ENCODE results near the gene CXXC4. TPM values are rescaled to one million over a fixed set of nuclear protein-coding genes. Genes with fewer than 3 reads are reported as not detected.

Gene CXXC4
- total RNA-seq, 1 donor from 2014 or later: under 0.01 TPM

DNA sequence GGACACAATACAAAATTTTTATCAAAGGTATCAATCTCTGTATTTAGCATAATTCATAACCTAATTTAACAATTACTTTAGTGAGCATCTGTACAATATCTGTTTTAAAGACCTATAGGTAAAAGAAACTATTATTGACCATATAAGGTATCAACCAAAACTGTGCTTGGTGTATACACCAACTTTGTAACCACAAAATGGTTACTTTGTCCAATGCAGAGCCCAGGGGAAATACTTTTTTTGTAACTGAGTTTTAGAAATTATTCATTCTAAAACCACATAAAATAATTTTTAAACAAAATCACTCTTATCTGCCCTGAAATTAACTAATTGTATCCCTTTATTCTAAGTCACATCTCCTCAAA, 5.0 kb downstream of the CXXC4 start:
- DNase-seq (ENCODE audit: low read depth in 2 of 2): no peak

DNA sequence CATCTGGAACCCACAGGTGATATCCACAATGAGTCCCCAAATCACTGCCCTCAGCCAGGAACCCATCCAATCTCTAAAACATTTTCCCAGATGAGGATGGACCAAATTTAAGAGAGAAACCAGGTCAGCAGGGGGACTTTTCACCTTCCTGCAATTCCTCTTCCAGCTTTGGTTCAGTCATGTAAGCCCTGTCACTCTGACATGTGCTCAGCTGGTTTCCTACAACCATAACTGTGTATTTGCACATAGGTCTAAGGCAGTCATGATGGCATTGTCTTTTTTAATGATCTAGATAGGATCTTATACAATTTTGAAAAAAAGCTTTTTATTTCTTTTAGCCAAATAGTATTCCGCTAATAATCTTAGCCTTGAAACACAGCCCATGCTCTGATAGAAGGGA, 6.5 kb downstream of the CXXC4 start:
- no peak for DNase-seq (ENCODE audit: low read depth in 2 of 2)

DNA sequence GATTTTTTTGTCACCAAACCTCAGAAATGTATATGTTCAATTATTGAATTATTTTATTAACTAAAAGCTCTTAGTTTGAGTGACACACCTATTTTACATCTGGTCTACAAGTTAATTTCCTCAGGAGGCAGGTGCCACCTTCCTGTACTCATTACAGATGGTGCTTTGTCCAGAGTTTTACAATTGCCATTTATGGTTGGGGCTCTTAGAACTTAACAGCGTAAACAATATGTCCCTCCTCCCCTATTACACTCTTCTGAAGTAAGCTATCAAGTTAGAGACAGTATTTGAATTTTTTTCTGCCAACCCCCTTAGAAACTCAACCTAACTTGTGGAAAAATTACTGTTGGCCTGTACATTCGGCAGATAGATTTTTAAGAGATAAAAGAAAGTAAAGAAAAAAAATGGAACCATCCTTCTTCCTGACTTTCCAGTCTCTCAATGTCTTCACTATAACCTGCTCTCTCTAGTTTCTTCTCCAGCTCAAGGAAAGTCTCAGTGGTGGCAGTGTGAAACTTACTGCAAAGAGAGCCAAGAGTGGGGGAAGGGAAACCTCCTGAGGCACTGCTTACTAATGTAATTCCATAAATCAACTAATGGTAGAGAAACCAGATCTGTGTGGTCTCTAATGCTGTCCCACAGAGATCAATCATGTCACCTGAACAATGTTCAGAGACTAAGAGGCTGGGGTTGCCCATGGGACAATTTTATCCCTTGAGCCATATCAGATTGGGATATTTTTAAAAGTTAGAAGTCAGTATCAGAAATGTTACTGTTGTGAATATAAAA, 7.8 kb downstream of the CXXC4 start:
- DNase-seq (ENCODE audit: low read depth in 2 of 2): no peak

DNA sequence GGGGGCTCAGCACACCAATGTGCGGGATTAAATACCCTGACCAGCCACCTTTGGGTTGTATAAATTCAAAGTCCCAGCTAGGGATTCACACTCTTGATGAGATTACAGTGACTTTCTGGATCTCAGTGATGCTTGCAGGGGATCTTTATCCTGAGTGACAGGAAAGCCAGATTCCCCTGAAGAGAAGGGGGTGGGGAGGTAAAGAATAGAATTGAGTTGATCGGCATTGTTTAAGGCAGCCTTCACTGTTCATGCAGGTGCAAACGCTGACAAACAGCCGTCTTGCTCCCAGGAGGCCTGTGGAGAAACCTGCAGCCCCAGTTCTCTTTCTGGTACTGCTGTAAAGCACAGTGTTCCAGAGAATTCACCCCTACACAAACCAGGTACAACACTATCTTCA, 19.0 kb downstream of the CXXC4 start:
- DNase-seq (ENCODE audit: low read depth in 2 of 2): no peak

- no peak for DNase-seq (ENCODE audit: low read depth in 2 of 2)
These were observed 21.9 kb downstream of the CXXC4 start for GRCh38 chr4:104472766-104473165.

DNA sequence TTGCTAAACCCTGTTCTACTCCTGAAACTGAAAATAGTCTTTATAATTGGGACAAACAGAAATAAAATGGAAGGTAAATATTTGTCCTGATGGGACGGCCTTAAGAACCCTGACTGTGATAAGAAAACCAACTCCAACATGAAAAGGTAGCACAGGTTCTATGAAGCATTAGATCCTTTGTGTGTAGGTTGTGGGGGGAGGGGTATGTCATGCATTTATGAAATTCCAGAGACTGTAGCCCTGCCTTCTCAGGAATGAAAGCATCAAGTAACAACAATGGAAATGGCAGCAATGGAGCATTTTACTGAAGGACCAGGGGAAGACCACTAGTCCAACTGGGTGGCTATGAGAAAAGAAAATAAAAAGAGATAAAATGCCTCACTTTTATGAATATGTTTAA, 23.9 kb downstream of the CXXC4 start:
- no peak for DNase-seq (ENCODE audit: low read depth in 2 of 2)

DNA sequence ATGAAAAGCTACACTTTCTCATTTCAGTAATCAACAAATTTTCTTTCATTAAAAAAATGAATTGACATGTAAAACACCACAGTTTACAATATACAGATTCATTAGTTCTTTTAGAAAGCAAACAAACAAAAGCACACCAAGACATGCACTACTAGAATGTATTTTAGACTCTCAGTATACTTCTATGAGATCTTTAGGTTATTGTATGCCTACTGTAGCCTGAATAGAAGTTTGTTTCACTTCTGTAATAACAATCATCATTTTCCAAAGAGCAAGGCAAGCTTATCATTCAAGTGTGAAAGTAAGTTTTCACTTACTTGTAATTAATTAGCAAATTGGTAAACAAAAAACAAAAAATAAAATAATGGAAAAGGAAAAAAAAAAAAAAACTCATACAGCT, 24.9 kb downstream of the CXXC4 start:
- DNase-seq (ENCODE audit: low read depth in 2 of 2): no peak

- no peak for DNase-seq (ENCODE audit: low read depth in 2 of 2)
These were observed 29.1 kb downstream of the CXXC4 start for GRCh38 chr4:104465619-104466018.

- no peak for DNase-seq (ENCODE audit: low read depth in 2 of 2)
These were observed 29.5 kb downstream of the CXXC4 start for GRCh38 chr4:104465201-104465600.

DNA sequence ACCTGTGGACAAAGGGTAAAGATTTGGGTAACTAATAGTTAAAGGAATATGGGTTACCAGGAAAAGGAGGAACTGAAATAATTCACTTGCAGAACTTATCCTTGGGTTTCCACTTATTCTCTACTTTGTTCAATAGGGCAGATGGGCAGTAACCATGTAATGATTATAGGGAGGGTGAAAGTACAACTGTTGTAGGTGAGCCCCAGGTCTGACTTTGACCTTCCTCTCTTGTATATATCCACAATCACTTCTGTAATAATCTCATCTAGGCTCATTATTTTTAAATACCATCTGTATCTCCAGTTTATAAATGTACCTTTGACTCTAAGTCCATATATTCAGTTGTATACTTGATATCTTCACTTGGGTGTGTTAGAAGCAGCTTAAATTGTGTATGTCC, 32.1 kb downstream of the CXXC4 start:
- no peak for DNase-seq (ENCODE audit: low read depth in 2 of 2)

DNA sequence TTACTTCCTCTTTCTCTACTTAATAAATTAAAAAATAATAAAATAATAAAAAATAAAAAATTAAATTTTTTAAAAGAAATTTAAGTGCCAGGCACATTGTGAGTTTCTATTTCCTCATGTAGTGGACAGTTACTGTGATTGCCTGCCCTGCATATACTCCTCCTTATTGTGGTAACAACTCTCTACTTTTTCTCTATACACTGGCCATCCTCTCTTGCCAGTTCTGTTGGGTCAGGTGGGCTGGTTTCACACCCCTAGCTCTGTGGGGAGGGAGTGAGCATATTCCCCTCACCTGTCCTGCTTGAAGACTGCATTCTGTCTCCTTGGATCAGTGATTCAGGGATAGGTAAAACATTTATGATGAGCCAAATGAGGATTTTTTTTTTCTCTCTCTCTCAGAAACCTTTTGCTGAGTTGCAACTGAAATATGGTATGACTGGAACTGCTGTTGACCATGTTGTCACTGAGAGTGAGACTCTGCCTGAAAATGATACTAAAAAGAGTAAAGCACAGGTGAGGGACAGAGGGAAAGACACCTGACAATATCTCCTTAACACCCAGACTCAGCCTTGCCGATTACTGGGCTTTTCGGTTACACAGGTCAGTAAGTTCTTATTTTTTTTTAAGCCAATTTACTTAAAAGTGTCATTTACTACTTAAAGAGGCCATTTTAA, 37.2 kb downstream of the CXXC4 start:
- DNase-seq (ENCODE audit: low read depth in 2 of 2): no peak

DNA sequence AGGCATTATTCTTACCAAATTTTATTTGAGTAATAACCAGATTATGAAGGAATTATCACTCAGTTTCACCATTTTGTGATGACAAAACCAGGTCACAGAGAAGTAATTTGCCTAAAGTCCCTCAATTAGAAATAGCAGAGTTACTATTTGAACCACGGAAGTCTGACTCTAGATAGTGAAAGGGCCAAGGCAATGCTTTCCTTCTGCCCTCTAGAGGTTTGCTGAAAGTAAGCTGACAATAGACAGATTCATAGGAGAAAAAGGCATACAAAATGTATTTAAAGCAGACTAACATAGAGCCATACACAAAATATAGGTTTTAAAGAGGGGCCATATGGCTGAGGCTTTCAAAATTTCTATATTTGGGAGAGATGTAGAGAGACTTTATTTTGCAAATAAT, 43.1 kb downstream of the CXXC4 start:
- no peak for DNase-seq (ENCODE audit: low read depth in 2 of 2)

GRCh38 chr4:104449537-104449936, 45.2 kb downstream of the CXXC4 start:
- DNase-seq (ENCODE audit: low read depth in 2 of 2): no peak

DNA sequence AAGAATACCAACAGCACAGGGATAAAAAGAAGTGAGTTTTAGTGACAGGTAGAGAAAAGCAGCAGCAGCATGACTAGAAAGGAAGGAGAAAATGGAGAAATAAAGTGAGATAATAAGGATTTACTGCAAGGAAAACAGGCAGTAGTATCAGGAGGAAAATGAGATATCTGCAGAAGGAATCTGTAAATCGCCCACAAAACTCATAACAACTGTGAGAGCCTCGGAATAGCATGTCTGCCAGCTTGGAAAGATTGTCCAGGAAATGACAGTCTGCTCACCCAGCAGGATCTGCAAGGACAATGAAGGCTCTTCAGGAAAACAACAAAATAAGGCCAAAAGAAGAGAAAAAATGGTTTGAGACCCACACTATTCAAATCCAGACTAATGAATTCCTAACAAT, 47.4 kb downstream of the CXXC4 start:
- no peak for DNase-seq (ENCODE audit: low read depth in 2 of 2)

- DNase-seq (ENCODE audit: low read depth in 2 of 2): no peak
These were observed 48.0 kb downstream of the CXXC4 start for GRCh38 chr4:104446431-104447278.

DNA sequence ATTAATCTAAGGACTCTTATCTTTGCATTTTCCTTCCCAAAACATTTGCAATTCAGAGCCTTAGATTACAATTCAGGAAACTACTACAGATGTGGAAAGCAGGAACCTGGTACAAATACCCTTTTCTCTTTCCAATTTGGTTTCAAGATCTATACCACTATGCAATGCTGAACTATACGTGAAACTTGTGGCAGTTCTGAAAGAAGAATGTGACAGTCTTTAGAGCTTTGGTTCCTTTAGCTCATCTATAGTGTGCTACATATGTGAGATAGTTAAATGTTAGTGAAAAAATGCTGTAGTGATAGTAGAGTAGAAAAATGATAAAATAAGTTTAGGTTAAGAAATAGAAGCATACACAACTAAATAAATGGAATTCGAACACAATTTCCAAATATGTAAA, 50.0 kb downstream of the CXXC4 start:
- DNase-seq (ENCODE audit: low read depth in 2 of 2): no peak

DNA sequence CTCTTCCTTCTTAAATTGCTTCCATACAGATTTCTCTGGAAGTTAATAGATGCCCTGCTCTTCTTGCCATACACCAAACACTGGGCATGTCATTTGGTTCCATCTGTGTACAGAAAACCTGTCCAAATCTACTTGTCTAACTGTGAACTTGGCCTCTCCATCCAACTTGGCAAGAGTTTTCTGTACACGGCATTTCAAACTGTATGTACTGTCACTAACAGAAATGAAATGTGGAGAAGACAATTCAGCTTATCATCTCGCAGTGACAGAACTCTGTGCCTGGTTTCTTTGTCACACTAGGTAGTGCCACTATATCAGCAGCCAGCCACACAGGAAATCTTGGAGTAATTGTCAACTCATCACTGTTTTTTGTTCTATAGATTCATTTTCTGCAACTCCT, 58.2 kb downstream of the CXXC4 start:
- no peak for DNase-seq (ENCODE audit: low read depth in 2 of 2)

- DNase-seq (ENCODE audit: low read depth in 2 of 2): no peak
These were observed 65.4 kb downstream of the CXXC4 start for GRCh38 chr4:104429150-104429741.

DNA sequence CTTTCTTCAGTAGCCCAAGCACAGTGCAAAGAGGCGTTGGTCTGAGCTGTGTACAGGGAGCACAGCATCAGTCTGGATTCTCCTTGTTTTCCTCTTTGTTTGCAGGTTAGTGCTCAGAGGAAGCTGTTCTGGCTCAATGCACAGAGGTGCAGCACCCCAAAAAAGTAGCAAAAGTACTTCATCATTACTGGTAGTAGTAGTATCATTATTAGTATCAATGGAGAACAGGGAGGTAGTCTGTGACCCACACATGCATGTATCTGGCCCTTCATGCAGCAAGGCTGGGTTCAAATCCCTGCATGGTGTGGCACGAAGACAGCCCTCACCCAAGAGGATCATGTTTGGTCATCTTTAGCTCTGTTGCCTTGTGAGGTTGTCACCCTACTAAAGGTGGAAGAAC, 68.7 kb downstream of the CXXC4 start:
- DNase-seq (ENCODE audit: low read depth in 2 of 2): no peak

DNA sequence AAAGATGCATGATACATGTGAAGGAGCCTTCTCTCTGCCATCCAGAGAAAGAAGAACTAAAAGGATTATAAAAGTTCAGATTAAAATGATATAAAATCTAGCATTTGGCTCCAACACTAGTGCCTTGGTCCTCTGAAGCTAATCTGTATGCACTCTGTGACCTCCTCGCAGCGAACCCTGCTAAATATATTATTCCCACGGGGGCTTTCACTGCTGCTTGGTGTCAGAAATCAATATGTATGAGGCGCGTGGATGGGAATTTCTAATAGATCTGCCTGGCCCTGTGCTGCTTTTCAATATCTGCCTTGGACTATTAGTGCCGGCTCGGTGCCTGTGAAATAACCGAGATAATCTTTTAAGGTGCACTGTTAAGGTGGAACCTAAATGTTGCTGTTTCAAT, 69.7 kb downstream of the CXXC4 start:
- DNase-seq (ENCODE audit: low read depth in 2 of 2): no peak

DNA sequence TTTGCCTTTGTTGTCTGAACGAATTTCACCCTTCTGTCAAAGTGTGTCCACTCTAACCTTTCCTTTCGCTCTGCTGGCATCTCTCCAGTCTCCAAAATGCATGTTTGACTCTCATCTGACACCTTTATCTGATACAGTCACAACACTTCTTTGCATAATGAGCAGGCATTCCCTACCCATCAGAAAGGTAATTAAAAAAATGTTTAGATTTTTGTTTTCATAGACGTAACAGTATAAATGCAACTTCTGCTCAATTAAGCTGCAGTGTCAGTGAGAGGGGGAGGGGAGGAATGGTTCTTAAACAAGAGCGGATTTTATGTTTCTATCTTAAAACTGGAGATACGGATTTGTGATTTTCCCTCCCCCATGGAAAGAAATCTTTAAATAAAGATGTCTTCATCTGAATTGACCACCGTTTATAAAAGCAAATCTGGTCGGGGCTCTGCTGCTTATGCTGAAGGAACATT, 70.2 kb downstream of the CXXC4 start:
- no peak for DNase-seq (ENCODE audit: low read depth in 2 of 2)

- no peak for DNase-seq (ENCODE audit: low read depth in 2 of 2)
These were observed 73.1 kb downstream of the CXXC4 start for GRCh38 chr4:104421566-104421965.
